Endothelial cell of umbilical vein (primary cell): Measurements from ENCODE around the gene CD200R1L.

Experiments used
- CTCF ChIP-seq, 2 donors: IDR thresholded peaks; 1 replicate in 1 of 2; 2 replicates in 1 of 2; pipeline ENCODE4 v1.5.1; 2011; ENCODE audit warnings: low read length in 2 of 2, mild to moderate bottlenecking in 2 of 2, moderate library complexity in 2 of 2, control low read depth in 1 of 2, inconsistent platforms in 1 of 2, low read depth in 1 of 2; ENCODE audit not compliant: insufficient read depth in 1 of 2; ENCODE audit errors: extremely low read depth in 1 of 2
- EZH2 ChIP-seq: IDR thresholded peaks from 2 replicates; pipeline ENCODE4 v1.6.1; 2012; ENCODE audit warnings: borderline replicate concordance, low read depth, mild to moderate bottlenecking, moderate library complexity, low read length, inconsistent platforms; ENCODE audit not compliant: severe bottlenecking
- FOS ChIP-seq: IDR thresholded peaks from 2 replicates; pipeline ENCODE4 v1.6.1; 2011; ENCODE audit warnings: mild to moderate bottlenecking, low read length, moderate library complexity, borderline replicate concordance; ENCODE audit not compliant: insufficient read depth
- POLR2A ChIP-seq: IDR thresholded peaks from 2 replicates; pipeline ENCODE4 v1.6.1; 2012; ENCODE audit warnings: low read depth, mild to moderate bottlenecking, control low read depth, low read length
- POLR2AphosphoS5 ChIP-seq: IDR thresholded peaks from 2 replicates; pipeline ENCODE4 v1.6.1; 2012; ENCODE audit warnings: low read depth, mild to moderate bottlenecking, control low read depth, low read length, moderate library complexity; ENCODE audit not compliant: insufficient read depth

- no peak for TF ChIP-seq FOS
- TF ChIP-seq CTCF (IDR thresholded peaks at IDR 0.05; ENCODE audit: extremely low read depth in 1 of 2, insufficient read depth in 1 of 2, low read depth in 1 of 2, low read length in 2 of 2) = no peak
- no peak for TF ChIP-seq POLR2A
- no peak for TF ChIP-seq EZH2
- TF ChIP-seq POLR2AphosphoS5 = no peak
Observed at GRCh38 chr3:112875561-112875960, 28.9 kb upstream of the CD200R1L start.
